Uterus (tissue), 4 donors: ENCODE results near the gene SLC29A2. TPM values are rescaled to one million over a fixed set of nuclear protein-coding genes. Genes with fewer than 3 reads are reported as not detected.
A peak's percentile ranks its signal among the peaks of the same experiment; 100 is the strongest.
"Not testable (repeated sequence)": the region's sequence is repeated elsewhere in the genome, so short reads cannot be mapped to it uniquely, and the experiment has no call there.

Source experiments
- DNase-seq, 2 donors: peaks; one replicate each; pipeline ENCODE4 v3.0.0-alpha.2; 2019 to 2020
- H3K27ac ChIP-seq, 2 donors: fragments of 200-600 bp; sonication (generic); 1 replicate in 1 of 2; 2 replicates in 1 of 2; pipeline ENCODE4 v1.5.1; 2016 to 2018
- H3K27me3 ChIP-seq, 2 donors: fragments of 200-600 bp; sonication (generic); one replicate each; pipeline ENCODE4 v1.5.1; 2018 to 2019; ENCODE audit warnings: control low read depth in 1 of 2
- H3K36me3 ChIP-seq, 2 donors: fragments of 200-600 bp; sonication (generic); one replicate each; pipeline ENCODE4 v1.5.1; 2019; ENCODE audit warnings: control low read depth in 1 of 2
- H3K4me1 ChIP-seq, 2 donors: fragments of 200-600 bp; sonication (generic); one replicate each; pipeline ENCODE4 v1.5.1; 2018 to 2019; ENCODE audit warnings: control low read depth in 1 of 2
- H3K4me3 ChIP-seq, 2 donors: fragments of 200-600 bp; sonication (generic); 1 replicate in 1 of 2; 2 replicates in 1 of 2; pipeline ENCODE4 v1.5.1; 2018 to 2019; ENCODE audit warnings: mild to moderate bottlenecking in 1 of 2
- H3K9me3 ChIP-seq, 2 donors: fragments of 200-600 bp; sonication (generic); one replicate each; pipeline ENCODE4 v1.5.1; 2019; ENCODE audit warnings: control low read depth in 1 of 2
- POLR2A ChIP-seq, 2 donors: fragments of 450-650 bp; IDR thresholded peaks; one replicate each; pipeline ENCODE4 v1.6.1; 2016; ENCODE audit warnings: antibody characterized with exemption in 2 of 2, mild to moderate bottlenecking in 1 of 2, moderate library complexity in 1 of 2
- intact Hi-C: fragments of 100-400 bp; cut with DNase I; formaldehyde crosslinking; loops from one replicate; pipeline ENCODE4 v1.15.1; 2023; ENCODE audit warnings: low total_unique reads
- total RNA-seq, 4 donors: library from RNA; depleted of rRNA in 3 of 4; stranded (reverse); fragments of >200 nt in 3 of 4; gene quantifications; one replicate each; pipeline versions ENCODE4 v1.1.0 to v1.2.4, GENCODE V29; 2014 to 2023
- TF ChIP-seq, protein P1 (sequence below), 4 experiments: fragments of 200-600 bp in 2 of 4; fragments of 450-650 bp in 2 of 4; sonication (generic) in 2 of 4; IDR thresholded peaks; one replicate each; pipeline ENCODE4 v1.5.1; 2016 to 2019; ENCODE audit warnings: antibody characterized with exemption in 4 of 4, mild to moderate bottlenecking in 2 of 4, moderate library complexity in 1 of 4
- donor health status: DM: yes; HTN: yes; CAD: no.

Gene SLC29A2
- total RNA-seq, 4 donors from 2014 or later: 0.26 to 3.5 (median 1.5) TPM; not detected in 1

DNA sequence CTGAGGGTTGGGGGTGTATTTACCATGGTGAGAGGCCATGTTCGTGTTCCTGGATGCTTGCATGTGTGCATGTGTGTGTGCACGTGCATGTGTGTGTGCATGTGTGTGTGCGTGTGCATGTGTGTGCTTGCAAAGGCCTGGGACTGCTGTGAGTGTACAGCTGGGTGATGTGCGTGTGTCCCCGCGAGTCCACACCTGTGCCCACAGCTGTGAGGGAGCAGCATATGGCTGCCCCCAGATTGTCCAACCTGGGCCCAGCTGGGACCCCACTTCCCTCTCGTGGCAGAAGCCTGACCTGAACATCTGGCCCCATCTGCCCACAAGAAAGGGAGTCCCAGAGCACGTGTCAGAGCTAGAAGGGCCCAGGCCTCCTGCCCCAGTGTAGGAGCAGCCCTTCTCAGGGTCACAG is 46.3 kb downstream of the SLC29A2 start:
- no peak overlapping the region for H3K4me3 ChIP-seq
- H3K9me3 ChIP-seq: no peaks in the 10 kb centered on the region
- H3K27me3 ChIP-seq: no peaks in the 10 kb centered on the region
- peaks cover 0 to 4% of the 10 kb centered on the region in 2 donors for H3K4me1 ChIP-seq
- TF ChIP-seq, protein P1, sequence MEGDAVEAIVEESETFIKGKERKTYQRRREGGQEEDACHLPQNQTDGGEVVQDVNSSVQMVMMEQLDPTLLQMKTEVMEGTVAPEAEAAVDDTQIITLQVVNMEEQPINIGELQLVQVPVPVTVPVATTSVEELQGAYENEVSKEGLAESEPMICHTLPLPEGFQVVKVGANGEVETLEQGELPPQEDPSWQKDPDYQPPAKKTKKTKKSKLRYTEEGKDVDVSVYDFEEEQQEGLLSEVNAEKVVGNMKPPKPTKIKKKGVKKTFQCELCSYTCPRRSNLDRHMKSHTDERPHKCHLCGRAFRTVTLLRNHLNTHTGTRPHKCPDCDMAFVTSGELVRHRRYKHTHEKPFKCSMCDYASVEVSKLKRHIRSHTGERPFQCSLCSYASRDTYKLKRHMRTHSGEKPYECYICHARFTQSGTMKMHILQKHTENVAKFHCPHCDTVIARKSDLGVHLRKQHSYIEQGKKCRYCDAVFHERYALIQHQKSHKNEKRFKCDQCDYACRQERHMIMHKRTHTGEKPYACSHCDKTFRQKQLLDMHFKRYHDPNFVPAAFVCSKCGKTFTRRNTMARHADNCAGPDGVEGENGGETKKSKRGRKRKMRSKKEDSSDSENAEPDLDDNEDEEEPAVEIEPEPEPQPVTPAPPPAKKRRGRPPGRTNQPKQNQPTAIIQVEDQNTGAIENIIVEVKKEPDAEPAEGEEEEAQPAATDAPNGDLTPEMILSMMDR (IDR thresholded peaks at IDR 0.05): no peak
- TF ChIP-seq POLR2A (IDR thresholded peaks at IDR 0.05): no peak
- intact Hi-C loops: no loop called here
- no peak for DNase-seq
- H3K36me3 ChIP-seq: no peaks in the 10 kb centered on the region
- H3K27ac ChIP-seq: peak overlapping the region in 1 of 2 donors; percentile 59

DNA sequence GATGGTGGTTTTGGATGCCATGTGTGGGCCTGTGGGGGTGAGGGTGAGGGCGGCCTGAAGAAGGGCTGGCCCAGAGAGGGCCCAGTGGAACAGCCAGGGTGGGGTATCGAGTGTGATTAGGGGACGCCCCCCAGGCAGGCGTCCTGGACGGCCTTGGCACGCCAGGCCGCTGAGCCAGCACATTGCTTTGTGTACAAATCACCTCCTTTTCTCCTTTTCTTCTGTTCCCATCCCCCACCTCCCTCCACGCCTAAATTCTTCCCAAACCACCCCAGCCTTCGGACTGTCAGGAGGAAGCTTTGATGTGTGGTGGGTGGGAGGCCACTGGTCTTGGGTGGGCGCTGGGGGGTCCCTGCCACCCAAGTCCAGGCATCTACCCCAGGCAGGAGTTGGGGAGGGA is 46.9 kb downstream of the SLC29A2 start:
- TF ChIP-seq, protein P1 (IDR thresholded peaks at IDR 0.05): no peak
- no peak for TF ChIP-seq POLR2A (IDR thresholded peaks at IDR 0.05)
- no peaks in the 10 kb centered on the region for H3K36me3 ChIP-seq
- DNase-seq: no peak
- H3K9me3 ChIP-seq: no peaks in the 10 kb centered on the region
- H3K27me3 ChIP-seq: no peaks in the 10 kb centered on the region
- H3K4me1 ChIP-seq: peaks cover 0 to 4% of the 10 kb centered on the region in 2 donors
- no peak overlapping the region for H3K4me3 ChIP-seq
- intact Hi-C loops: no loop called here
- H3K27ac ChIP-seq: no peak overlapping the region

DNA sequence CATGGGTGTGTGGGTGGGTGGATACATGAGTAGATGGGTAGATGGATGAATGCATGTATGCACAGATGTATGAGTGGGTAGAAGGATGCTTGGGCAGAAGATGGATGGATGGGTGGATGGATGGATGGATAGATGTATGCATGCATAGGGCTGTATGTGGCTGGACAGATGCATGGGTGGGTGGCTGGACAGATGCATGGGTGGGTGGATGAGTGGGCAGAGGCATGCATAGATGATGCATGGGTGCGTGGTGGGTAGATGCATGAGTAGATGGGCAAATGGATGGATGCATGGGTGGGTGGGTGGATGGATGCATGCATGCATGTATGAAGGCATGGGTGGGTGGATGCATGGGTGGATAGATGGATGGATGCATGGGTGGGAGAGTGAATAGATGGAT is 47.9 kb downstream of the SLC29A2 start:
- TF ChIP-seq, protein P1 (IDR thresholded peaks at IDR 0.05): no peak
- no peak for TF ChIP-seq POLR2A (IDR thresholded peaks at IDR 0.05)
- Histone ChIP-seq H3K9me3 (no peaks in the 10 kb centered on the region), H3K27ac (no peak overlapping the region), H3K27me3 (no peaks in the 10 kb centered on the region), H3K4me3 (no peak overlapping the region), H3K36me3 (no peaks in the 10 kb centered on the region), H3K4me1 (peaks cover 0 to 2% of the 10 kb centered on the region in 2 donors)
- intact Hi-C loops: no loop called here
- DNase-seq: no peak

DNA sequence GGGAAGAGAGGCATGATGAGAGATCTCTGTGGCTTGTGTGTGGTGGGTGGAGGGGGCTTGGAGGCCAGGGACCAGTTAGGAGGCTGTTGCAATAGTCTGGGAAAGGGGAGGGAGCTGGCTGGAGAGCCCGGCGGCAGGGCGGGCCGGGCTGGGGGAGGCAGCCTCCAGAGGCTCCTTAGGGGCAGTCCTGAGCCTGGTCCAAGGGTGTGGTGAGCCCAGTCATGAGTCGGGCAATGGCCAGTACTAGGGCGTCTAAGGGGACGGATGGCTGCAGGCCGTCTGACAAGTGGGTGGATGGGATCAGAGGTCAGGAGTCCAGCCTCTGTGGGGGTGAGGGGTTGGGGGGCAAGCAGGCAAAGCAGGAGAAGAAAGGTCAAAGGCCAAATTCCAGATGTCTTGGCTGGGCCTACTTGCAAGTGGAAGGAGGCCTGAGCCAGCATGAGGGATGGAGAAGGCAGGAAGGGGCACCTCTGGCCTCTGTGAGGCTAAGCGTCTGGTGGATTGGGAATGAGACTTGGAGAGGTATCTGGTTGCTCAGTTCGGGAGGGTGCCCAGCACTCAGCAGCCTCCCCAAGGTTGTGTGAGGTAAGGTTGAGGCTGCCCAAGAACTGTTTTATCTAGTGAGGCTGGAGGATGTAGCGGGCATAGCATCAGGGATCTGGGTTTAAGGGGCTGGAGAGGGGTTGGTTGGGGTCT is 48.7 kb downstream of the SLC29A2 start:
- DNase-seq: peak; percentile 51 to 65

DNA sequence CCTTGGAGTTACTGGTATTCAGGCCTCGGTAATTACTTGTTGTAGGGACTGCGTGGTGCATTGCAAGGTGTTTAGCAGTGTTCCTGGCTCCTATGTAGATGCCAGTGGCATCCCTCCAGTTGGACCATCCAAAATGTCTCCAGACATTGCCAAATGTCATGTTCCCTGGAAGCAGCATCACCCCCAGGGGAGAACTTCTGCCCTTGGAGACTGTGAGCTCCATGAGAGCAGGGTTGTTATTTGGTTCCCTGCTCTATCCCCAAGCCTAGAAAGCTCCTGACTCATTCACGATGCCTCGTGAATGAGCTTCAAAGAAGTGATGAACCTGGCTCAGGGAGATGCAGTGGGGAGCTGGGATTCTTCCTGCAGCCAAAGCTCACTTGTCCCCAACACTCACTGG is 50.0 kb downstream of the SLC29A2 start:
- Histone ChIP-seq H3K4me3 (no peak overlapping the region), H3K27me3 (no peaks in the 10 kb centered on the region), H3K9me3 (no peaks in the 10 kb centered on the region), H3K36me3 (no peaks in the 10 kb centered on the region), H3K4me1 (peaks cover 0 to 8% of the 10 kb centered on the region in 2 donors), H3K27ac (no peak overlapping the region)
- intact Hi-C loops: no loop called here
- TF ChIP-seq, protein P1 (IDR thresholded peaks at IDR 0.05): no peak
- no peak for TF ChIP-seq POLR2A (IDR thresholded peaks at IDR 0.05)
- DNase-seq: no peak

More for the DNA sequence above, 48.7 kb downstream of the SLC29A2 start:
- peaks cover 0 to 4% of the 10 kb centered on the region in 2 donors for H3K4me1 ChIP-seq
- no peaks in the 10 kb centered on the region for H3K36me3 ChIP-seq
- no peaks in the 10 kb centered on the region for H3K27me3 ChIP-seq
- H3K27ac ChIP-seq: peak overlapping the region in 1 of 2 donors; percentile 10
- no peak overlapping the region for H3K4me3 ChIP-seq
- no peak for TF ChIP-seq POLR2A (IDR thresholded peaks at IDR 0.05)
- TF ChIP-seq, protein P1 (IDR thresholded peaks at IDR 0.05): no peak
- no peaks in the 10 kb centered on the region for H3K9me3 ChIP-seq
- intact Hi-C loops: no loop called here

DNA sequence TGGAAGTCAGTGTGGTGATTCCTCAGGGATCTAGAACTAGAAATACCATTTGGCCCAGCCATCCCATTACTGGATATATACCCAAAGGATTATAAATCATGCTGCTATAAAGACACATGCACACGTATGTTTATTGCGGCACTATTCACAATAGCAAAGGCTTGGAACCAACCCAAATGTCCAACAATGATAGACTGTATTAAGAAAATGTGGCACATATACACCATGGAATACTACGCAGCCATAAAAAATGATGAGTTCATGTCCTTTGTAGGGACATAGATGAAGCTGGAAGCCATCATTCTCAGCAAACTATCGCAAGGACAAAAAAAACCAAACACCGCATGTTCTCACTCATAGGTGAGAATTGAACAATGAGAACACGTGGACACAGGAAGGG is 50.8 kb downstream of the SLC29A2 start:
- H3K27me3 ChIP-seq, H3K4me1 ChIP-seq, H3K4me3 ChIP-seq, H3K36me3 ChIP-seq, DNase-seq, intact Hi-C loops, H3K27ac ChIP-seq, H3K9me3 ChIP-seq: not testable (repeated sequence)

DNA sequence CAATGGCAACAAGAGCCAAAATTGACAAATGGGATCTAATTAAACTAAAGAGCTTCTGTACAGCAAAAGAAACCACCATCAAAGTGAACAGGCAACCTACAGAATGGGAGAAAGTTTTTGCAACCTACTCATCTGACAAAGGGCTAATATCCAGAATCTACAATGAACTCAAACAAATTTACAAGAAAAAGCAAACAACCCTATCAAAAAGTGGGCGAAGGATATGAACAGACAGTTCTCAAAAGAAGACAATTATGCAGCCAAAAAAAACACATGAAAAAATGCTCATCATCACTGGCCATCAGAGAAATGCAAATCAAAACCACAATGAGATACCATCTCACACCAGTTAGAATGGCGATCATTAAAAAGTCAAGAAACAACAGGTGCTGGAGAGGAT is 51.3 kb downstream of the SLC29A2 start:
- intact Hi-C loops, DNase-seq, H3K4me1 ChIP-seq: not testable (repeated sequence)

More for the DNA sequence above, 51.3 kb downstream of the SLC29A2 start:
- not testable (repeated sequence) for H3K9me3 ChIP-seq, H3K4me3 ChIP-seq, H3K36me3 ChIP-seq, H3K27me3 ChIP-seq, H3K27ac ChIP-seq
